ENCODE data around the gene IL26.

IL26 gene, protein sequence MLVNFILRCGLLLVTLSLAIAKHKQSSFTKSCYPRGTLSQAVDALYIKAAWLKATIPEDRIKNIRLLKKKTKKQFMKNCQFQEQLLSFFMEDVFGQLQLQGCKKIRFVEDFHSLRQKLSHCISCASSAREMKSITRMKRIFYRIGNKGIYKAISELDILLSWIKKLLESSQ

DNA sequence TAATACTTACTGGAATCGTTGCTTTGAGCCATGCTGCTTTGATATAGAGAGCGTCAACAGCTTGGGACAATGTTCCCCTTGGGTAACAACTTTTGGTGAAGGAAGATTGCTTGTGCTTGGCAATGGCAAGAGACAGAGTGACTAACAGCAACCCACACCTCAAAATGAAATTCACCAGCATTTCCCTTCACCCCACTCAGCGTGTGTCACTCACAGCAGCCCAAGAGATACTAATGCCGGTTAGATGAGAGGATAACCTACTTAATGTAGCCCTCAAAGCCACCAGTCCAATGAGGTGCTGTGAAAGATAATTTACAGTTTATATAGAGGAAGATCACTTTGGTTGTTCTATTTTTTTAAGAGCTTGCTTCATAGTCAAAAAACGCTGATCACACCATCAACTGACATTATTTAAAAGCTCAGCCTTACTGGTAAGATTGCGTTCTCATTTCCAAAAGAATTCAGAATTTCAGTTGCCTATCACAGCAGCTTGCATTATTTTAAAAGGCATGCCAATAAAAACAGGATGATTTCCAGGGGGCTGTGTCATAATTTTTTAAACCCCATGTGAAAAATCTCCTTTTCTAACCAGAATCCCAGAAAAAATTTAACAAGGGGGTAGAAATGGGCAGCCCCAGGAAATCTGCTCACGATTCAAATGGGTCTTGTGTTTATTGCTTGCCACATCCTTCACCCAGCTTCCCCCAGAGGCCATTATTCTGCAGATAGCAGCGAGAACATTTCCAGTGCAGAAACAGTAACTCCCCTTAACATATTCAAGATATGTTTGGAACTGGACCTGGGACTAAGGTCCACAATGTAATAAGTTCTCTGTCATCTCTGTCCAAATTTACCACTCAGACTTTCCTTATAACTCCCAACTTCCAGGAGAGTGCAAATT lies at the start of gene IL26:
Gene IL26, minus strand, starts transcription at position 235 of the 901 bp plus-strand sequence. Its CDS starts 54 bp downstream, at position 181.
- H3K4me3 ChIP-seq (ENCODE audit: low read depth, low read length) = no peak within 1 kb of the TSS
- no peak for DNase-seq (ENCODE audit: low read depth)
- TF ChIP-seq, protein P1, sequence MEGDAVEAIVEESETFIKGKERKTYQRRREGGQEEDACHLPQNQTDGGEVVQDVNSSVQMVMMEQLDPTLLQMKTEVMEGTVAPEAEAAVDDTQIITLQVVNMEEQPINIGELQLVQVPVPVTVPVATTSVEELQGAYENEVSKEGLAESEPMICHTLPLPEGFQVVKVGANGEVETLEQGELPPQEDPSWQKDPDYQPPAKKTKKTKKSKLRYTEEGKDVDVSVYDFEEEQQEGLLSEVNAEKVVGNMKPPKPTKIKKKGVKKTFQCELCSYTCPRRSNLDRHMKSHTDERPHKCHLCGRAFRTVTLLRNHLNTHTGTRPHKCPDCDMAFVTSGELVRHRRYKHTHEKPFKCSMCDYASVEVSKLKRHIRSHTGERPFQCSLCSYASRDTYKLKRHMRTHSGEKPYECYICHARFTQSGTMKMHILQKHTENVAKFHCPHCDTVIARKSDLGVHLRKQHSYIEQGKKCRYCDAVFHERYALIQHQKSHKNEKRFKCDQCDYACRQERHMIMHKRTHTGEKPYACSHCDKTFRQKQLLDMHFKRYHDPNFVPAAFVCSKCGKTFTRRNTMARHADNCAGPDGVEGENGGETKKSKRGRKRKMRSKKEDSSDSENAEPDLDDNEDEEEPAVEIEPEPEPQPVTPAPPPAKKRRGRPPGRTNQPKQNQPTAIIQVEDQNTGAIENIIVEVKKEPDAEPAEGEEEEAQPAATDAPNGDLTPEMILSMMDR (IDR thresholded peaks at IDR 0.05; ENCODE audit: control insufficient read depth, extremely low read depth, insufficient read depth) = no peak

DNA sequence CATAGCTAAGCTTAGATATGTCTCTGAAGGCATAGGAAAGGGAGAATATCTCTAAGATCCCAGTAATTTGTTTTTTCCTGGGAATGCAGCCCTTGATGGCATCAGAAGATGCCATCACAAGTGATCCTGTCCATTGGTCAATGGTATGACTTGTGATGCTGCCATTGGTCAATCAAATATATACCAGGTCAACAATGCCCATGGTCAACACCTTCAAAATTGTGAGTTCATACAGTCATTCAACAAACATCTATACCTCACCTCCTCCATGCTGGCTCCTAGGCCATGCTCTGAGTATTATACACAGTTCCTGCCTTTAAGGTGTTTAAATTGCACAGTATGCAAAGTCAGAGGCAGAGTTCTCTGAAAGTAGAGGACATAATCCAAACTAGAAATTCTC lies 47.1 kb upstream of the IL26 start:
- H3K4me3 ChIP-seq (ENCODE audit: low read depth, low read length) = no peak overlapping the region
- TF ChIP-seq, protein P1 (IDR thresholded peaks at IDR 0.05; ENCODE audit: control insufficient read depth, extremely low read depth, insufficient read depth) = no peak
- no peak for DNase-seq (ENCODE audit: low read depth)

DNA sequence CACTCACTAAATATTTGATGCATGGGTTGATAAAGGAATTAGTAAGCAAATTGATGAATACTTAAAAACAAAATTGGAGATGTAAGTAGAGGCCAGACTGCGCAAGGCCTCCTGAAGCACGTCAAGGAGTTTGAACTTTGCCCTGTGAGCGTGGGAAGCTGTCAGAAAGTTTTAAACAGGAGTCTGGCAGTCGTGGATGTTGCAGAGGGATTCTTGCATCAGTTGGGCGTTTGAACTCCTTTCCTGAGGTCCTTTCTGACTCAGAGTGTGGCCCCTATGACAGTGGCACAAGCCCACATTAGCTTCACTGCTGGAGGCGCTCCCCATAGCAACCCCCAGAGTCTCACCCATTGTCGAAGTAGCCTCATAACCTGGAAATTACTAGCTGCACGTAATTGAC lies 45.7 kb upstream of the IL26 start:
- TF ChIP-seq, protein P1 (IDR thresholded peaks at IDR 0.05; ENCODE audit: control insufficient read depth, extremely low read depth, insufficient read depth) = no peak
- no peak overlapping the region for H3K4me3 ChIP-seq (ENCODE audit: low read depth, low read length)
- no peak for DNase-seq (ENCODE audit: low read depth)

DNA sequence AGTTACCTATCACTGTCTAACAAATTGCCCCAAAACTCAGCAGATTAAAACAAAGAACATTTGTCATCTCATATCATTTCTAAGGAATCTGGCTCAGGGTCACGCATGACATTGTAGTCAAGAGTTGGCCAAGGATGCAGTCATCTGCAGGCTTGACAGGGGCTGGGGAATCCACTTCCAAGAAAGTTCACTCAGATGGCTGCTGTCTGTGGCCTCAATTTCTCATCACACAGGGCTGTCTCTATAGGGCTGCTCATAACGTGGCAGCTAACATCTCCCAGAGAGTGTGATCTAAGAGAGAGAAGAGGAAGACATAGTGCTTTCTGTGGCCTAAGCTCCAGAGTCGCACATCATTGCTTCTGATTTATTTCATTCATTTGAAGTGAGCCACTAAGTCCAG lies 44.7 kb upstream of the IL26 start:
- H3K4me3 ChIP-seq (ENCODE audit: low read depth, low read length) = no peak overlapping the region
- TF ChIP-seq, protein P1 (IDR thresholded peaks at IDR 0.05; ENCODE audit: control insufficient read depth, extremely low read depth, insufficient read depth) = no peak
- no peak for DNase-seq (ENCODE audit: low read depth)

DNA sequence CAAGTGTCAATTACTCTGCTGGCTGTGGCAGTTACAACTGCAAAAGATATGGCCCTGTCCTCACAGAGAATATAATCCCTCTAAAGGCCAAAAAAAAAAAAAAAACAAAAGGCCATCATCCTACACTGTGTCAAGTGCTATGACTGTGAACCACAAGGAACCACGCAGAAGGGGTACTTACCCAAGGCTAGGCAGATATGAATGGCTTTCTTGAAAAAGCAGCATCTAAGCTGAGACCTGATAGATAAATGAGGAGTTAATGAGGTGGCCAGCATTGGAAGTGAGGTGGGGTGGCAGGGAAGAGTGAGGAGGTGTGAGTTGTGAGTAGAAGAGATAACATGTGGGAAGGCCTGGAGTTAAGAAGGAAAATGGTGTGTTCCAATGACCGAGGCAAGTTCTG lies 44.2 kb upstream of the IL26 start:
- TF ChIP-seq, protein P1 (IDR thresholded peaks at IDR 0.05; ENCODE audit: control insufficient read depth, extremely low read depth, insufficient read depth) = no peak

DNA sequence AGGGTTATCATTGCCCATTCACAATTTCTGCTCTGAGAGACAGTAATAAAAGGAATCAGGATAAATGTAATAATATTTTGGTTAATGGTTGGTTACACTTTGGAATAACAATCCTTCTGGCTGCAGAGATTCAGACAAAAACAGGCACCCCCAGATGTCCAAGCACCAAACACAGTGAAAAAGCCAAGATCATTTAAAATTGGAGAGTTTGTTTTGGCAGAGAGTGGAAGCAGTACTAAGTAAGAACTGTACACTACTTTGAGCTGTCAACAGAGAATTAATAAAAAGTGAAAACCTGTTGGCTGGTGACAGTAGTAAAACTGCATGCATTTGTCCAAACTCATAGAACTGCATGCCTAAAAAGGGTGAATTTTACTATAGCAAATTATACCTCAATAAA lies 43.4 kb upstream of the IL26 start:
- no peak for DNase-seq (ENCODE audit: low read depth)
- TF ChIP-seq, protein P1 (IDR thresholded peaks at IDR 0.05; ENCODE audit: control insufficient read depth, extremely low read depth, insufficient read depth) = no peak
- H3K4me3 ChIP-seq (ENCODE audit: low read depth, low read length) = no peak overlapping the region

More for the DNA sequence above, 44.2 kb upstream of the IL26 start:
- no peak overlapping the region for H3K4me3 ChIP-seq (ENCODE audit: low read depth, low read length)
- no peak for DNase-seq (ENCODE audit: low read depth)
